ENCODE data around the gene IL12B. TPM values are rescaled to one million over a fixed set of nuclear protein-coding genes. Genes with fewer than 3 reads are reported as not detected.
"Not testable (repeated sequence)": the region's sequence is repeated elsewhere in the genome, so short reads cannot be mapped to it uniquely, and the experiment has no call there.

Gene IL12B
- total RNA-seq, 1 donor from 2014 or later = not detected

DNA sequence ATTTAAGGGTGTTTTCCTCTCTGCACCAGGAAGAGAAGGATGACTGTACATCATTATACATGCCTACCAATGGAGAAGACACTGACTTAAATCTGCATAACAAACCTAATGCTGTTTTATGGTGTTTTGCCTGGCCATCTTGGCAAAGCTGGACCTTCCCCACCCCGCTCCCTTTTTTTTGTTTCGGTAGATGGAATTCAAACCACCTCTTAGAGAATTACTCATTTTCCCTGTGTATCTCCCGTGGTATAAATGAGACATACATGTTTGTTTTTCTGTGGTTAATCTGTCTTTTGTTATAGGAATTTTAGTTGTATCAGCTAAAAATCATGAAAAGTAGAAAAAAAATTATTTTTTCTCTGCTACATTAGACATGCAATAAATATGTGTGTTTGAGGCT is 28.8 kb downstream of the IL12B start:
- H3K9me3 Mint-ChIP-seq = peaks cover 8% of the 10 kb centered on the region
- TF ChIP-seq, protein P1, sequence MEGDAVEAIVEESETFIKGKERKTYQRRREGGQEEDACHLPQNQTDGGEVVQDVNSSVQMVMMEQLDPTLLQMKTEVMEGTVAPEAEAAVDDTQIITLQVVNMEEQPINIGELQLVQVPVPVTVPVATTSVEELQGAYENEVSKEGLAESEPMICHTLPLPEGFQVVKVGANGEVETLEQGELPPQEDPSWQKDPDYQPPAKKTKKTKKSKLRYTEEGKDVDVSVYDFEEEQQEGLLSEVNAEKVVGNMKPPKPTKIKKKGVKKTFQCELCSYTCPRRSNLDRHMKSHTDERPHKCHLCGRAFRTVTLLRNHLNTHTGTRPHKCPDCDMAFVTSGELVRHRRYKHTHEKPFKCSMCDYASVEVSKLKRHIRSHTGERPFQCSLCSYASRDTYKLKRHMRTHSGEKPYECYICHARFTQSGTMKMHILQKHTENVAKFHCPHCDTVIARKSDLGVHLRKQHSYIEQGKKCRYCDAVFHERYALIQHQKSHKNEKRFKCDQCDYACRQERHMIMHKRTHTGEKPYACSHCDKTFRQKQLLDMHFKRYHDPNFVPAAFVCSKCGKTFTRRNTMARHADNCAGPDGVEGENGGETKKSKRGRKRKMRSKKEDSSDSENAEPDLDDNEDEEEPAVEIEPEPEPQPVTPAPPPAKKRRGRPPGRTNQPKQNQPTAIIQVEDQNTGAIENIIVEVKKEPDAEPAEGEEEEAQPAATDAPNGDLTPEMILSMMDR (conservative IDR thresholded peaks at IDR 0.05) = no peak
- H3K27me3 Mint-ChIP-seq = peaks cover 31% of the 10 kb centered on the region
- H3K4me3 Mint-ChIP-seq = no peak overlapping the region
- no peak overlapping the region for H3K27ac Mint-ChIP-seq
- no peaks in the 10 kb centered on the region for H3K36me3 Mint-ChIP-seq
- H3K4me1 Mint-ChIP-seq (ENCODE audit: unreplicated experiment) = no peaks in the 10 kb centered on the region
- DNase-seq (ENCODE audit: extremely low spot score, unreplicated experiment) = no peak

DNA sequence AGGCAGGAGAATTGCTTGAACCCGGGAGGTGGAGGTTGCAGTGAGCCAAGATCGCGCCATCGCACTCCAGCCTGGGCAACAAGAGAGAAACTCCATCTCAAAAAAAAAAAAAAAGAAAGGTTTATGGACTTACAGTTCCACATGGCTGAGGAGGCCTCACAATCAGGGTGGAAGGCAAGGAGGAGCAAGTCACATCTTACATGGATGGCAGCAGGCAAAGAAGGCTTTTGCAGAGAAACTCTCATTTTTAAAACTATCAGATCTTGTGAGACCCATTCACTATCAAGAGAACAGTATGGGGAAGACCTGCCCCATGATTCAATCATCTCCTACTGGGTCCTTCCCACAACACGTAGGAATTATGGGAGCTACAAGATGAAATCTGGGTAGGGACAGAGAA is 33.0 kb downstream of the IL12B start:
- not testable (repeated sequence) for H3K4me1 Mint-ChIP-seq (ENCODE audit: unreplicated experiment); H3K4me3 Mint-ChIP-seq

DNA sequence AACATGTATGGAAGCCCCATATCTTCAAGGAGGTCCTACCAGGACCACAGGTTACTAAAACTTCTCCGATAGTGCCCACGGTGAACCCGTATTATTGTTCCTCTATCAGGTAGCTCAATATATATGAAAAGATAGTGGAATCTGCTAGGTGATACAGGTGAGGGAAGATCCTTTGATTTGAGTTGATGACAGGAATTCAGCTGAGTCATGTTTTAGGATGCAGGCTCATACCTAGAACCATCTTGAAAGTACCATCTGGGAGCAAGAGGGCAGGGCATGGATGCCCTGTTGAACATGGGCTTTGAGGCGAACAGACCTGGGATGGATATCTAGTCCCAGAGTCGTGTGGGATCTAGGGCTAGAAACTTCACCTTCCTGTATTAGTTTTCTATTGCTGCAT is 35.4 kb downstream of the IL12B start:
- no peaks in the 10 kb centered on the region for H3K9me3 Mint-ChIP-seq
- TF ChIP-seq, protein P1 (conservative IDR thresholded peaks at IDR 0.05) = no peak
- no peaks in the 10 kb centered on the region for H3K4me1 Mint-ChIP-seq (ENCODE audit: unreplicated experiment)
- H3K27ac Mint-ChIP-seq = no peak overlapping the region
- DNase-seq (ENCODE audit: extremely low spot score, unreplicated experiment) = no peak
- H3K36me3 Mint-ChIP-seq = no peaks in the 10 kb centered on the region
- no peak overlapping the region for H3K4me3 Mint-ChIP-seq
- no peaks in the 10 kb centered on the region for H3K27me3 Mint-ChIP-seq

More for the DNA sequence above, 33.0 kb downstream of the IL12B start:
- not testable (repeated sequence) for H3K27ac Mint-ChIP-seq; H3K9me3 Mint-ChIP-seq; H3K27me3 Mint-ChIP-seq; H3K36me3 Mint-ChIP-seq; DNase-seq (ENCODE audit: extremely low spot score, unreplicated experiment)

DNA sequence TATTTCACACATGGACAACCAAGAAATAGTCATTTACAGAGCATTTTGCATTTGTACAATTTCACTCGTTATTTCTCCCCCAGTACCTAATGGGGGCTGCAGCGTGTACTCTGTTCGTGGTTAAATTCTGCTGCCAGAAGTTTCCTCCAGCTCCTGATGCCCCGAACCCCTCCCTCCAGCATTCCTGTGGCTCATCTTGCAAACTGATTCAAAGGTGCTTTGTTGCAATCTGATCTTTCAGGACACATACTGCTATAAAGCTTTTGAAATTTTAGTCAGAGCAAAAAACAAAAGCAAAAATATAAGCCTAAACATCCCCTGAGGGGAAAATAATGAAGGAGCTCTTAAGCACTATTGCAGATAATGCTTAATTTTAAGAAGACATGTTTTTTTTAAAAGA is 39.5 kb downstream of the IL12B start:
- TF ChIP-seq, protein P1 (conservative IDR thresholded peaks at IDR 0.05) = no peak
- Mint-ChIP-seq H3K36me3 (no peaks in the 10 kb centered on the region), H3K27ac (no peak overlapping the region), H3K4me3 (no peak overlapping the region), H3K27me3 (no peaks in the 10 kb centered on the region), H3K9me3 (no peaks in the 10 kb centered on the region), H3K4me1 (ENCODE audit: unreplicated experiment) (no peaks in the 10 kb centered on the region)
- DNase-seq (ENCODE audit: extremely low spot score, unreplicated experiment) = no peak

DNA sequence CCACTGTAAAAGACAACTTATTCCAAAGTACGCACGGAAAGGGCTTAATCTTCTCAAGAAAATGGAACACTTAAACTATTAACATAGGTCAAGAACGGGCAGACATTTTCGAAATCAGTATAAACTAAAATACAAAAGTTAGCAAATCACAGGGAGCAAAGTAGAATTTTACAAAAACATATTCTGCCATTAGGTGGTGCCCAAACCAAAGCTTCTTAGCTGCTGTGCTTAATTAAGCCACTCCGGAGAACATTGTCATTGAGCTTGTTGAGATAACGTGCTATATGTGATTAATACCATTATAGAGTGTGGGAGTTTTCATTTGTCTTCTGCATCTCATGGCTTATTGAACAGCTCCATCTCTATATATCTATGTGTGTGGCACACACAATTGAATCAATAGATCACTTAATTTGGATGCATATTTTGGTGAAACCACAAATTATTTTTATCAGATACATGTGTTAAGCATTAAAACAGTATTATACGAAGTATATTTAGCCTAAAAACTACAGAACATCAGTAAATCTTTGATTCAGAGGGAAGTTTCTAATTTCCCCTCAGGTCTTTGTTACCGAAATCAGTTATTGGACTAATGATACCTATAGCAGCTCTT is 43.8 kb downstream of the IL12B start:
- TF ChIP-seq, protein P1 (conservative IDR thresholded peaks at IDR 0.05) = peak; percentile 64
- H3K4me1 Mint-ChIP-seq (ENCODE audit: unreplicated experiment) = no peaks in the 10 kb centered on the region
- H3K36me3 Mint-ChIP-seq = no peaks in the 10 kb centered on the region
- DNase-seq (ENCODE audit: extremely low spot score, unreplicated experiment) = no peak
- H3K9me3 Mint-ChIP-seq = no peaks in the 10 kb centered on the region
- H3K4me3 Mint-ChIP-seq = no peak overlapping the region
- no peaks in the 10 kb centered on the region for H3K27me3 Mint-ChIP-seq
- H3K27ac Mint-ChIP-seq = no peak overlapping the region

DNA sequence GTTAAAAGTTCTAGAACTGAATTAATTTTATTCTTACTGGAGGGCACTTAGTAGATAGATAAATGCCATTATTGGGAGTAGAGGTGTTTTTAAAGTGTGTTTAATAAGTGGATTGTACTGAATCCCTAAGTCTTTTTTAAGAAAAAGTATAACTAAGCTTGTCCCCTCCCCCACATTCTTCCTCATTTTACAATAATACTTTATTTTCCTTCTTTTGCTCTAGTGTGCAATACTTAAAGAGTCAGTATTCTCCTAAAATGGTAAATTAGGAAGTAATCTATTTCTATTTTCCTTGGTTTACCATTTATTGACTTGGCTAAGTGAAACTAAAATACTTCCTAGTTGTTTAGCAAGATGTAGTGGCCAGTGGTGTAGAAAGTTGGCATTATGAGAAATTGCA is 55.6 kb downstream of the IL12B start:
- H3K36me3 Mint-ChIP-seq = peaks cover 10% of the 10 kb centered on the region
- no peaks in the 10 kb centered on the region for H3K9me3 Mint-ChIP-seq
- no peak overlapping the region for H3K27ac Mint-ChIP-seq
- DNase-seq (ENCODE audit: extremely low spot score, unreplicated experiment) = no peak
- no peaks in the 10 kb centered on the region for H3K27me3 Mint-ChIP-seq
- TF ChIP-seq, protein P1 (conservative IDR thresholded peaks at IDR 0.05) = no peak
- H3K4me1 Mint-ChIP-seq (ENCODE audit: unreplicated experiment) = no peaks in the 10 kb centered on the region
- no peak overlapping the region for H3K4me3 Mint-ChIP-seq

Measured in type B pancreatic cell (in vitro differentiated cells).